ENCODE results near the gene RPS6KA5.

The RPS6KA5 gene

GRCh38 chr14:90883197-90883596, 177.2 kb downstream of the RPS6KA5 start:
- DNase-seq (ENCODE audit: low read depth): no peak
- TF ChIP-seq CTCF (conservative IDR thresholded peaks at IDR 0.05; ENCODE audit: control insufficient read depth, insufficient read depth, low read depth, low read length): no peak
- no peak overlapping the region for H3K4me3 ChIP-seq (ENCODE audit: control insufficient read depth, low read depth, low read length)

GRCh38 chr14:90880282-90880681, 180.2 kb downstream of the RPS6KA5 start:
- no peak for DNase-seq (ENCODE audit: low read depth)
- TF ChIP-seq CTCF (conservative IDR thresholded peaks at IDR 0.05; ENCODE audit: control insufficient read depth, insufficient read depth, low read depth, low read length): no peak
- H3K4me3 ChIP-seq (ENCODE audit: control insufficient read depth, low read depth, low read length): no peak overlapping the region

- no peak overlapping the region for H3K4me3 ChIP-seq (ENCODE audit: control insufficient read depth, low read depth, low read length)
- TF ChIP-seq CTCF (conservative IDR thresholded peaks at IDR 0.05; ENCODE audit: control insufficient read depth, insufficient read depth, low read depth, low read length): no peak
- DNase-seq (ENCODE audit: low read depth): no peak
Measured at GRCh38 chr14:90874599-90874998, 185.8 kb downstream of the RPS6KA5 start.

- no peak for TF ChIP-seq CTCF (conservative IDR thresholded peaks at IDR 0.05; ENCODE audit: control insufficient read depth, insufficient read depth, low read depth, low read length)
- peak; percentile 80 for DNase-seq (ENCODE audit: low read depth)
- no peak overlapping the region for H3K4me3 ChIP-seq (ENCODE audit: control insufficient read depth, low read depth, low read length)
Measured at GRCh38 chr14:90871605-90872233, 188.7 kb downstream of the RPS6KA5 start.

- H3K4me3 ChIP-seq (ENCODE audit: control insufficient read depth, low read depth, low read length): no peak overlapping the region
- DNase-seq (ENCODE audit: low read depth): no peak
- no peak for TF ChIP-seq CTCF (conservative IDR thresholded peaks at IDR 0.05; ENCODE audit: control insufficient read depth, insufficient read depth, low read depth, low read length)
Measured at GRCh38 chr14:90870950-90871604, 189.4 kb downstream of the RPS6KA5 start.

- DNase-seq (ENCODE audit: low read depth): no peak
- H3K4me3 ChIP-seq (ENCODE audit: control insufficient read depth, low read depth, low read length): no peak overlapping the region
- no peak for TF ChIP-seq CTCF (conservative IDR thresholded peaks at IDR 0.05; ENCODE audit: control insufficient read depth, insufficient read depth, low read depth, low read length)
Measured at GRCh38 chr14:90867501-90867900, 192.9 kb downstream of the RPS6KA5 start.

Measured in fibroblast of mammary gland (primary cell).